Fibroblast of lung (primary cell): ENCODE results near the gene PDXDC1. TPM values are rescaled to one million over a fixed set of nuclear protein-coding genes. Genes with fewer than 3 reads are reported as not detected.
A peak's percentile ranks its signal among the peaks of the same experiment; 100 is the strongest.
"Not testable (repeated sequence)": the region's sequence is repeated elsewhere in the genome, so short reads cannot be mapped to it uniquely, and the experiment has no call there.

Experiments
- DNase-seq, 2 donors: peaks; one replicate each; pipeline versions ENCODE4 v3.0.0 to v3.0.0-alpha.2; 2010; ENCODE audit warnings: low read depth in 2 of 2
- H2AFZ ChIP-seq: 2 replicates; pipeline ENCODE4 v1.5.1; 2012; ENCODE audit warnings: low read length, control low read depth, inconsistent platforms
- H3K27ac ChIP-seq: 2 replicates; pipeline ENCODE4 v1.5.1; 2011; ENCODE audit warnings: low read length, control low read depth; ENCODE audit not compliant: insufficient read depth
- H3K27me3 ChIP-seq: 2 replicates; pipeline ENCODE4 v1.5.1; 2011; ENCODE audit warnings: mild to moderate bottlenecking, low read length; ENCODE audit not compliant: control insufficient read depth, insufficient read depth
- H3K36me3 ChIP-seq: 2 replicates; pipeline ENCODE4 v1.5.1; 2011; ENCODE audit warnings: low read length; ENCODE audit not compliant: control insufficient read depth, insufficient read depth
- H3K4me1 ChIP-seq: 2 replicates; pipeline ENCODE4 v1.5.1; 2011; ENCODE audit warnings: low read length; ENCODE audit not compliant: control insufficient read depth, insufficient read depth; ENCODE audit errors: extremely low read depth
- H3K4me2 ChIP-seq: 2 replicates; pipeline ENCODE4 v1.5.1; 2011; ENCODE audit warnings: low read length, control low read depth; ENCODE audit not compliant: insufficient read depth; ENCODE audit errors: extremely low read depth
- H3K4me3 ChIP-seq, 4 experiments: fragments of 200-600 bp in 1 of 4; sonication (generic) in 1 of 4; replicated peaks in 1 of 4; 2 replicates each; pipeline ENCODE4 v1.5.1; 2011 to 2016; ENCODE audit warnings: low read length in 4 of 4, low read depth in 3 of 4, mild to moderate bottlenecking in 3 of 4, control low read depth in 2 of 4, inconsistent platforms in 1 of 4, mixed read lengths in 1 of 4; ENCODE audit not compliant: insufficient read depth in 1 of 4; ENCODE audit errors: control extremely low read depth in 1 of 4
- H3K79me2 ChIP-seq: 2 replicates; pipeline ENCODE4 v1.5.1; 2012; ENCODE audit warnings: mild to moderate bottlenecking, low read length, inconsistent platforms; ENCODE audit not compliant: control insufficient read depth, insufficient read depth
- H3K9ac ChIP-seq: 2 replicates; pipeline ENCODE4 v1.5.1; 2011; ENCODE audit warnings: mild to moderate bottlenecking, low read length, control low read depth; ENCODE audit not compliant: insufficient read depth
- H3K9me3 ChIP-seq: 2 replicates; pipeline ENCODE4 v1.5.1; 2012; ENCODE audit warnings: low read depth, low read length; ENCODE audit not compliant: control insufficient read depth, insufficient read depth
- H4K20me1 ChIP-seq: 2 replicates; pipeline ENCODE4 v1.5.1; 2011; ENCODE audit warnings: low read length; ENCODE audit not compliant: control insufficient read depth, insufficient read depth; ENCODE audit errors: extremely low read depth
- polyA plus RNA-seq, 2 donors: library from polyadenylated mRNA; depleted of rRNA in 1 of 2; stranded (reverse) in 1 of 2; unstranded in 1 of 2; fragments of >200 nt; gene quantifications; 2 replicates each; pipeline ENCODE4 v1.2.1, GENCODE V29; 2011 to 2012; ENCODE audit warnings: missing spikeins in 1 of 2
- total RNA-seq: library from RNA; depleted of rRNA; stranded (reverse); fragments of >200 nt; gene quantifications from 2 replicates; pipeline ENCODE4 v1.2.1, GENCODE V29; 2014
- TF ChIP-seq, protein P1 (sequence below), 2 donors: IDR thresholded peaks in 1 of 2; conservative IDR thresholded peaks in 1 of 2; 1 replicate in 1 of 2; 2 replicates in 1 of 2; pipeline ENCODE4 v1.5.1; 2011 to 2012; ENCODE audit warnings: low read length in 2 of 2, control low read depth in 1 of 2, inconsistent platforms in 1 of 2, low read depth in 1 of 2, mild to moderate bottlenecking in 1 of 2

PDXDC1 gene
- total and polyA plus RNA-seq, 2 donors (not counting 1 experiment from before 2014, with no cell fraction given) = 68.4 to 92.9 TPM

GRCh38 chr16:15021429-15021828 lies 46.6 kb downstream of the PDXDC1 start:
- not testable (repeated sequence) for H3K4me3 ChIP-seq, H3K9me3 ChIP-seq, H3K79me2 ChIP-seq, H3K9ac ChIP-seq, H2AFZ ChIP-seq, H3K27me3 ChIP-seq, H3K27ac ChIP-seq, H3K4me2 ChIP-seq, H4K20me1 ChIP-seq
- Histone ChIP-seq H3K4me1 (peaks cover 12% of the 10 kb centered on the region), H3K36me3 (peaks cover 11% of the 10 kb centered on the region)
- DNase-seq = peak; percentile 24 to 76

- H3K27ac ChIP-seq, H2AFZ ChIP-seq, H3K4me2 ChIP-seq, H3K4me3 ChIP-seq, H3K9ac ChIP-seq, H3K27me3 ChIP-seq, H4K20me1 ChIP-seq, H3K9me3 ChIP-seq, H3K4me1 ChIP-seq, H3K36me3 ChIP-seq: not testable (repeated sequence)
- TF ChIP-seq, protein P1, sequence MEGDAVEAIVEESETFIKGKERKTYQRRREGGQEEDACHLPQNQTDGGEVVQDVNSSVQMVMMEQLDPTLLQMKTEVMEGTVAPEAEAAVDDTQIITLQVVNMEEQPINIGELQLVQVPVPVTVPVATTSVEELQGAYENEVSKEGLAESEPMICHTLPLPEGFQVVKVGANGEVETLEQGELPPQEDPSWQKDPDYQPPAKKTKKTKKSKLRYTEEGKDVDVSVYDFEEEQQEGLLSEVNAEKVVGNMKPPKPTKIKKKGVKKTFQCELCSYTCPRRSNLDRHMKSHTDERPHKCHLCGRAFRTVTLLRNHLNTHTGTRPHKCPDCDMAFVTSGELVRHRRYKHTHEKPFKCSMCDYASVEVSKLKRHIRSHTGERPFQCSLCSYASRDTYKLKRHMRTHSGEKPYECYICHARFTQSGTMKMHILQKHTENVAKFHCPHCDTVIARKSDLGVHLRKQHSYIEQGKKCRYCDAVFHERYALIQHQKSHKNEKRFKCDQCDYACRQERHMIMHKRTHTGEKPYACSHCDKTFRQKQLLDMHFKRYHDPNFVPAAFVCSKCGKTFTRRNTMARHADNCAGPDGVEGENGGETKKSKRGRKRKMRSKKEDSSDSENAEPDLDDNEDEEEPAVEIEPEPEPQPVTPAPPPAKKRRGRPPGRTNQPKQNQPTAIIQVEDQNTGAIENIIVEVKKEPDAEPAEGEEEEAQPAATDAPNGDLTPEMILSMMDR (conservative IDR thresholded peaks at IDR 0.05 in 1 of 2, IDR thresholded peaks at IDR 0.05 in 1 of 2; ENCODE audit: low read depth in 1 of 2, low read length in 2 of 2) = peak; percentile 22 to 43
- peaks cover 10% of the 10 kb centered on the region for H3K79me2 ChIP-seq
- peak; percentile 29 to 37 for DNase-seq
Observed at GRCh38 chr16:15022194-15022593, 47.4 kb downstream of the PDXDC1 start.

GRCh38 chr16:15023381-15024077 lies 48.7 kb downstream of the PDXDC1 start:
- Histone ChIP-seq H3K36me3 (peaks cover 11% of the 10 kb centered on the region), H3K79me2 (peaks cover 14% of the 10 kb centered on the region)
- H3K9ac ChIP-seq, H3K9me3 ChIP-seq, H3K27ac ChIP-seq, H3K4me1 ChIP-seq, DNase-seq, H3K4me3 ChIP-seq, H3K27me3 ChIP-seq, H3K4me2 ChIP-seq, H4K20me1 ChIP-seq, H2AFZ ChIP-seq: not testable (repeated sequence)

- not testable (repeated sequence) for DNase-seq, H3K4me2 ChIP-seq, H4K20me1 ChIP-seq
Observed at GRCh38 chr16:15024858-15025199, 50.0 kb downstream of the PDXDC1 start.

DNA sequence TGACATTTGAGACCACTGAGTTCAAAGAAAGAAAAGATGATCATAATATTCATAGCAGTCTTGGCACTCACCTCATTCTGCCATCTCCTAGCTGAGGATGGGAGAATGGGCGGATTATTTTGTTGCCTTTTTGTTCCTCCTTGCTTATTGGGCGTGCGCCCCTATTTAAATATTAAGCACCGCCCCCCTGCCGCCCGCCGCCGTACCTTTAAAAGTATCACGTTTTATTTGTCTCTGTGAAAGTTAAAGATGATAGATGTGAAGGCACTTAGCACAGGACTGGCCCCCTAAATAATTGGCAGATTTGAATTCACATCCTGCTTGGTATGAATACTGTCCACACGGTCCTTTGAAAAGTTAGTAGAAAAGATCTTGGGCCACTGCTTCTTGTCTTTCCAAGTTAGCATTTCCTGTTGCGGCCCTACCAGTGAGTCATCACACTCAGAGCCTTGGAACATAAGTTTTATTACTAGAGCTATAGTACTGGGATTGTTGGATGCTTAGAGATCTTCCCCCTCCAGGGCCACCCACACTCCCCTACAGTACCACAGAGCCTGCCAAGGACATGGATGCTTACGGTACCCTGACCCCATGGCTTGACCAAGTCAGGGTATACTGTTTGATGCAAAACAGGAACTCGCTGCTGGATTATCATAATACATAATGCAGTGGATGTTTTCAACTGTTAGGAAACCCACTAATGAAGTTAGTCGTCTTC lies 50.6 kb downstream of the PDXDC1 start:
- H3K4me1 ChIP-seq, H3K4me3 ChIP-seq, H3K27me3 ChIP-seq, H3K9ac ChIP-seq, H3K9me3 ChIP-seq, H2AFZ ChIP-seq, H4K20me1 ChIP-seq: not testable (repeated sequence)
- peaks cover 20% of the 10 kb centered on the region for H3K79me2 ChIP-seq
- peak overlapping the region; percentile 8 for H3K4me2 ChIP-seq
- peaks cover 15% of the 10 kb centered on the region for H3K36me3 ChIP-seq
- peak; percentile 64 to 69 for DNase-seq
- peak overlapping the region; percentile 52 for H3K27ac ChIP-seq

More at GRCh38 chr16:15024858-15025199, 50.0 kb downstream of the PDXDC1 start:
- not testable (repeated sequence) for H3K9me3 ChIP-seq, H3K4me3 ChIP-seq, H2AFZ ChIP-seq, H3K27ac ChIP-seq, H3K4me1 ChIP-seq, H3K9ac ChIP-seq, H3K27me3 ChIP-seq
- Histone ChIP-seq H3K79me2 (peaks cover 20% of the 10 kb centered on the region), H3K36me3 (peaks cover 15% of the 10 kb centered on the region)

DNA sequence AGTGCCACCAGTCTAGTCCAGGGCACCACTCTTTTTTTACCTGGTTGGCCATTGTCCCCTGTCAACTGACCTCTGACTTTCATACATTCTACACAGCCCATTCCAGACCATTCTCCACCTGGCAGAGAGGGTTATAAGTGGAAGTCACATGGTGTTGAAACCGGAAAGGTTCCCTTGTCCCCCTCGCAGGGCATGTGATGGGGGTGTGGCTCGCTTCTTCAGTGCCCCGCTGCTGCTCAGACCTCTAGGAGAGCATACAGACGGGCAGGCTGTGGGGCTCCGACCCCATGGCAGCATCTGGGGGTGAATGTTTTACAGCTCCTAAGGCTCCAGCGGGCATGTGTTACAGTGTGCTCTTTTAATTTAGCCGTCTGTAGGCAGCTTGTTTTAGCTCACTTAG lies 52.2 kb downstream of the PDXDC1 start:
- H3K4me1 ChIP-seq, DNase-seq, H3K4me3 ChIP-seq, H3K27ac ChIP-seq, H3K9me3 ChIP-seq, H3K4me2 ChIP-seq, H2AFZ ChIP-seq, H3K9ac ChIP-seq, H4K20me1 ChIP-seq, H3K27me3 ChIP-seq: not testable (repeated sequence)
- Histone ChIP-seq H3K36me3 (peaks cover 20% of the 10 kb centered on the region), H3K79me2 (peaks cover 20% of the 10 kb centered on the region)
